Neural cell (in vitro differentiated cells): ENCODE results near the gene TGM1. TPM values are rescaled to one million over a fixed set of nuclear protein-coding genes. Genes with fewer than 3 reads are reported as not detected.

Experiments used
- H2AFZ ChIP-seq: fragments of 200-600, 300-800 bp; sonication (generic), shearing (Covaris generic); 2 replicates; pipeline ENCODE4 v1.6.0; 2014; ENCODE audit warnings: low read depth, mild to moderate bottlenecking, antibody characterized with exemption, low read length, moderate library complexity
- H3F3A ChIP-seq: fragments of 200-600 bp; shearing (Covaris generic); 2 replicates; pipeline ENCODE4 v1.6.1; 2016; ENCODE audit warnings: mild to moderate bottlenecking, moderate library complexity, mixed read lengths, antibody characterized with exemption, low read length; ENCODE audit not compliant: insufficient read depth, poor library complexity, severe bottlenecking
- H3K27ac ChIP-seq: fragments of 200-600, 300-800 bp; sonication (generic), shearing (Covaris generic); 2 replicates; pipeline ENCODE4 v1.5.1; 2014; ENCODE audit warnings: mild to moderate bottlenecking, low read length, moderate library complexity
- H3K27me3 ChIP-seq: fragments of 300-800, 200-600 bp; sonication (generic), shearing (Covaris generic); 2 replicates; pipeline ENCODE4 v1.6.0; 2014; ENCODE audit warnings: mild to moderate bottlenecking, low read depth, low read length, moderate library complexity; ENCODE audit not compliant: insufficient read depth
- H3K36me3 ChIP-seq: fragments of 300-800, 200-600 bp; sonication (generic), shearing (Covaris generic); 2 replicates; pipeline ENCODE4 v1.5.1; 2014; ENCODE audit warnings: mild to moderate bottlenecking, antibody characterized with exemption, low read length, moderate library complexity; ENCODE audit not compliant: insufficient read depth
- H3K4me2 ChIP-seq: fragments of 300-800, 200-600 bp; sonication (generic), shearing (Covaris generic); 2 replicates; pipeline ENCODE4 v1.6.0; 2014; ENCODE audit warnings: mild to moderate bottlenecking, low read length
- H3K4me3 ChIP-seq: fragments of 300-800, 200-600 bp; sonication (generic), shearing (Covaris generic); 2 replicates; pipeline ENCODE4 v1.5.1; 2014; ENCODE audit warnings: mild to moderate bottlenecking, low read length, moderate library complexity
- H3K79me2 ChIP-seq: fragments of 200-600 bp; shearing (Covaris generic); replicated peaks from 2 replicates; pipeline ENCODE4 v1.6.0; 2014; ENCODE audit warnings: mild to moderate bottlenecking, low read length, moderate library complexity; ENCODE audit not compliant: insufficient read depth
- H3K9ac ChIP-seq: fragments of 300-800, 200-600 bp; sonication (generic), shearing (Covaris generic); 2 replicates; pipeline ENCODE4 v1.6.1; 2016; ENCODE audit warnings: mild to moderate bottlenecking, low read length, mixed read lengths
- H3K9me2 ChIP-seq: fragments of 200-600 bp; shearing (Covaris generic); 2 replicates; pipeline ENCODE4 v1.6.1; 2016; ENCODE audit warnings: mild to moderate bottlenecking, low read length, mixed read lengths; ENCODE audit not compliant: insufficient read depth
- H3K9me3 ChIP-seq: fragments of 200-600, 300-800 bp; sonication (generic), shearing (Covaris generic); 2 replicates; pipeline ENCODE4 v1.6.1; 2016; ENCODE audit warnings: mild to moderate bottlenecking, mixed run types, low read length, moderate library complexity, mixed read lengths
- H4K20me1 ChIP-seq: fragments of 200-600 bp; shearing (Covaris generic); 2 replicates; pipeline ENCODE4 v1.6.1; 2016; ENCODE audit warnings: mild to moderate bottlenecking, mixed run types; ENCODE audit not compliant: insufficient read depth
- CTCF ChIP-seq: fragments of 450-650 bp; IDR thresholded peaks from 2 replicates; pipeline ENCODE4 v1.5.1; 2014; ENCODE audit warnings: antibody characterized with exemption, mild to moderate bottlenecking, moderate library complexity; ENCODE audit not compliant: poor library complexity, severe bottlenecking
- EP300 ChIP-seq: fragments of 450-650 bp; conservative IDR thresholded peaks from 2 replicates; pipeline ENCODE4 v1.6.1; 2014; ENCODE audit warnings: antibody characterized with exemption, mild to moderate bottlenecking, moderate library complexity; ENCODE audit not compliant: poor library complexity, severe bottlenecking
- EZH2 ChIP-seq: fragments of 200-600, 300-800 bp; shearing (Covaris generic), sonication (generic); IDR thresholded peaks from 2 replicates; pipeline ENCODE4 v1.6.1; 2014; ENCODE audit warnings: antibody characterized with exemption, low read length, borderline replicate concordance, mild to moderate bottlenecking; ENCODE audit not compliant: insufficient read depth, poor library complexity, severe bottlenecking
- MXI1 ChIP-seq: fragments of 450-650 bp; conservative IDR thresholded peaks from 2 replicates; pipeline ENCODE4 v1.6.1; 2014; ENCODE audit warnings: antibody characterized with exemption, mild to moderate bottlenecking; ENCODE audit not compliant: poor library complexity, severe bottlenecking
- POLR2AphosphoS5 ChIP-seq: IDR thresholded peaks from 2 replicates; pipeline ENCODE4 v1.6.1; 2012
- RAD21 ChIP-seq: fragments of 450-650 bp; conservative IDR thresholded peaks from 2 replicates; pipeline ENCODE4 v1.6.1; 2014; ENCODE audit warnings: antibody characterized with exemption, mild to moderate bottlenecking, moderate library complexity
- REST ChIP-seq: IDR thresholded peaks from 2 replicates; pipeline ENCODE4 v1.6.1; 2012; ENCODE audit warnings: borderline replicate concordance
- SMC3 ChIP-seq: fragments of 450-650 bp; conservative IDR thresholded peaks from 2 replicates; pipeline ENCODE4 v1.6.1; 2014; ENCODE audit warnings: antibody characterized with exemption, mild to moderate bottlenecking, moderate library complexity; ENCODE audit not compliant: poor library complexity
- TAF1 ChIP-seq: IDR thresholded peaks from 2 replicates; pipeline ENCODE4 v1.6.1; 2012; ENCODE audit warnings: low read depth
- polyA plus RNA-seq: library from polyadenylated mRNA; depleted of rRNA; stranded (reverse); fragments of >200 nt; gene quantifications from 2 replicates; pipeline ENCODE4 v1.2.3, GENCODE V29; 2014

TGM1 gene
- polyA plus RNA-seq, 1 donor from 2014 or later, result 3.6 TPM

DNA sequence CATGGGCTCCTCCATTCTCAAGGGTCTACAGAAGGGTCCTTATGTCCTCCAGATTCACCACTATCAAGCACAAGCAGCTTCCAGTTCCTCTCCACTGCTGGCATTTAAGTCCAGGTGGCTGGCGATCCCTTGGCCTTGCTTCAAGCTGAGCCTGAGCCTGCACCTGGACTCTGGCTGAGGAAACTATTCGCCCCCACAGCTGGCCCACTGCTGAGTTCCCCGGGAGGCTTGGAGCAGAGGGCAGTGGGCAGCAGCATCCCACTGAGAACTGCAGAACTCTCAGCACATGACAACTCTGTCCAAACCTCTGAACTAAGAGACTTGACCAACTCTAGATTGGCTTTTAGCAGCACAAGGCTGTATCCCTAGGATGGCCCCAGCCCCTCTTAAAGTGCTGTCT is 19.8 kb upstream of the TGM1 start:
- Histone ChIP-seq H3K4me2 (no peak overlapping the region), H3K4me3 (no peak overlapping the region), H3K36me3 (no peaks in the 10 kb centered on the region), H4K20me1 (no peaks in the 10 kb centered on the region), H3F3A (no peaks in the 10 kb centered on the region), H2AFZ (no peak overlapping the region), H3K9me3 (no peaks in the 10 kb centered on the region), H3K9ac (no peak overlapping the region), H3K27ac (no peak overlapping the region), H3K79me2 (no peaks in the 10 kb centered on the region), H3K9me2 (no peaks in the 10 kb centered on the region), H3K27me3 (no peaks in the 10 kb centered on the region)
- TF ChIP-seq EZH2, result no peak
- TF ChIP-seq POLR2AphosphoS5, result no peak
- no peak for TF ChIP-seq TAF1
- no peak for TF ChIP-seq MXI1
- TF ChIP-seq SMC3, result no peak
- no peak for TF ChIP-seq EP300
- TF ChIP-seq CTCF, result no peak
- TF ChIP-seq REST, result no peak
- no peak for TF ChIP-seq RAD21

GRCh38 chr14:24281636-24282035 is 18.7 kb upstream of the TGM1 start:
- no peaks in the 10 kb centered on the region for H3K9me2 ChIP-seq

More at GRCh38 chr14:24281636-24282035, 18.7 kb upstream of the TGM1 start:
- H3K27ac ChIP-seq, result no peak overlapping the region
- no peak overlapping the region for H3K4me3 ChIP-seq
- H3K9ac ChIP-seq, result no peak overlapping the region
- no peak overlapping the region for H3K4me2 ChIP-seq
- H3K27me3 ChIP-seq, result no peaks in the 10 kb centered on the region
- H3F3A ChIP-seq, result no peaks in the 10 kb centered on the region
- TF ChIP-seq MXI1 (no peak), EP300 (no peak), SMC3 (no peak), TAF1 (no peak), CTCF (no peak), RAD21 (no peak), POLR2AphosphoS5 (no peak), EZH2 (no peak), REST (no peak)
- H3K9me3 ChIP-seq, result no peaks in the 10 kb centered on the region
- no peaks in the 10 kb centered on the region for H3K36me3 ChIP-seq
- no peaks in the 10 kb centered on the region for H3K79me2 ChIP-seq
- H4K20me1 ChIP-seq, result no peaks in the 10 kb centered on the region
- H2AFZ ChIP-seq, result no peak overlapping the region
